HG03175 (cell line): ENCODE data around the gene TBC1D1.

Experiments used
- ATAC-seq: cut with Tn5 transposase; IDR thresholded peaks from one replicate; pipeline ENCODE4 v1.9.1; 2021; ENCODE audit warnings: mild to moderate bottlenecking, moderate library complexity; ENCODE audit not compliant: unreplicated experiment

TBC1D1 gene

DNA sequence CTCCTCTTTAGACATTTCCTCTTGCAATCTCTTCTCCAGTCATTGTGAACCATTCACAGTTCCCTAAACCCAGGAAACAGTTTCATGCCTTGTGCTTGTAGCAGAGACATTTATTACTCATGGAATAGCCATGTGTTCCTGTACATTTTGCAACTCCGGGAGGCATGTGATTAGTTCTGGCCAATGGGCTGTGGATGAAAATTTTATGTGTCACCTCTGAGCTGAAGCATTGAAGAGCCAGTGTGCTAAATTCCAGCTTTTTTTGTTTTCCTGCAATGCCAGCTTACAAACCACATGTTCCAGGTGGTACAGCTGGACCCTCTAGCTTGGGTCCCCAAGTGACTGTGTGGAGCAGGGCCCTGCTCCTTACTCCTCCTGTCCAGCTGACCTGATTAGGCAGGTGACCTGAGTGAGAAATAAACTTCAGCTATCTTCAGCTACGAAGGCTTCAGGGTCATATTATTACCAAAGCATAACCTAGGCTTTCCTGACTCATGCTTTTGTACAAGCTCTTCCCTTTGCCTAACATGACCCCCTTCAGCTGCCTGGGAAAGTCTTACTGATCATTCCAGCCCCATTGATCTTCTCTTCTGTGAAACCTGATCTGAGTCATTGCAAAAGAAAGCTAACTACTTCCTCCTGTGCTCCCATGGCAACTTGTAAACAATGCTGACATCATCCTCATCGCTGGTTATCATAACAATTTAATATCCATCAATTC is 269.8 kb downstream of the TBC1D1 start:
- peak; percentile 92 for ATAC-seq

DNA sequence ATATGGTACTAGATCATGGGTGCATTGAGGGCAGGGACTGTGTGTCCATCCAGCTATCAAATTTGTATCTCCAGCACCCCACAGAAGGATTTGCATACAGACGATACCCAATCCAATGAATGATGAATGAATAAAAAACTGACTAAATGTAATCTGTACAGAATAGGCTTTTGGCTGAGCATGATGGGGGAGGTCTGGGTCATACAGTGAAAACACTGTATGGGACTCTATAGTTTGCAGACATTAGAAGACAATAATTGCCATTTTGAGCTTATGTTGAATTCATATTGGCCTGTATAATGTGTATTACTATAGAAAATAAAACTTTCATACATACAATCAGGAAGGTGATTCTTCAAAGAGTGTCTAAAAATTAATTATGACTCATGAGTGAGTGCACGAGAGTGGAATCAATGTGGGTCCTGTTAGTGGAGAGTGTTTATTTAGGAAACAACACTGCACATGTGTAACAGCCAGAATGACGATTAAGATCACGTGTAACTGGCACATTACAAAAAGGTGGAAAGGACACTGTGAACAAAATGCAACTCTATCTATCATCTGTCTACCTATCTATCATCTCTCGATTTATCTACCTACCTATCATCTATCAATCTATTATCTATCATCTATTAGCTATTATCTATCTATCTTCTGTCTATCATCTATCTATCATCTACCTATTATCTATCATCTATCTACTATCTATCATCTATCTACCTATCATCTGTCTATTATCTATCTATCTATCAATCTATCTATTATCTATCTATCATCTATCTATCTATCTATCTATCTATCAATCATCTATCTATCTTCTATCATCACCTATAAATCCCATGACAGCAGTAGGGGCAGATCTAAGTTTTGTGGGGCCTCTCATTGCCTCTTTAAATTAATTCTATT is 270.6 kb downstream of the TBC1D1 start:
- no peak for ATAC-seq

DNA sequence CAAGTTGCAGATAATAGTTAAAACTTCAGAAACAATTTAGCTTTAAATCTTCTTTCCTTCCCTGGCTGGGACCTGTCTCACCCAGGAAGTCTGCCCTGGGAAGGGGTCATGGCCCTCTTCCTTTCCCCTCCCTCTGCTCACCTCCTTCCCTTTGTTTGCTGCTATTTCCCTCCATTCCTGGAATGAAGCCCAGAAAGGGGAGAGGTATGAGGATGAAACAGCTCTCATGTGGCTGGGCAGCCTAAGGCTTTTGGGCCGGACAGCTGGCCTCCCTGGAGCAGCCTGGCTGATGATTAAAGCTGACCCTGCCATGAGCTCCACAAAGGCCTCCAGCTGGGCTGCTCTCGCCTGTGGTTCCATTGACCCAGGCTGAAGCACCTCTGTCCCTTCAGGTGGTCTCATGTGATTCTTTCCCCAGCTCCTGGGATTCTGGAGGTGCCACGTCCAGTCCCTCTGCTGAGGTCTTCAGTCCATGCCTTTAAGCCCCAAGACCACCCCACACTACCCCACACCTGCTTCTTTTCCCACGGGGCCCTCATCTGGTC is 271.4 kb downstream of the TBC1D1 start:
- no peak for ATAC-seq

DNA sequence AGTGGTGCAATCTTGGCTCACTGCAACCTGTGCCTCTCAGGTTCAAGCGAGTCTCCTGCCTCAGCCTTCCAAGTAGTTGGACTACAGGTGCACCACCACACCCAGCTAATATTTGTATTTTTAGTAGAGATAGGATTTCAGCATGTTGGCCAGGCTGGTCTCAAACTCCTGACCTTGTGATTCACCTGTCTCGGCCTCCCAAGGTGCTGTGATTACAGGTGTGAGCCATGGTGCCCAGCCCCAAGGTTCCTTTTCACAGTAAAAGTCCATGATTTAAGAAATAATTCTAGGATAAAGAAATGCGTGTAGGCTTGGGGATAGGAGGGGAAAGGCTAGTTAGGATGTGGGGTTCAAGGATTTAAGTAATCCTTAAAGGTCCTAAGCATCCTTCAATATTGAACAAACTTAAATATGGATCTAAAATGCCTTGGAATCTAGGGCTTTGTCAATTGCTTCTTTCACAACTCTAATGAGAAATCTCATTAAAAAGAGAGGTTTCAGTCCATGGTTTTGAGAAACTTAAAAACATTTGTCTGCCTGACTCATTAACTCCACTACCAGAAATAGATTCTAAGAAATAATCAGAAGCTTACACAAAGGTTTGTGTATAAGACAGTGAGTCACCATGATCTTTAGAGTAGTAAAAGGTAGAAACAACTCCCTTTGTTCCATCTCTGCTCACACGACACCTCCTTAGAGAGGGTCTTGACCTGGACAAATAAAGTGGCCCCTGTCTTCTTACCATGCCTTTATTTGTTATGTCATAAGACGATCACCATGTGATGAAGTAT is 272.5 kb downstream of the TBC1D1 start:
- no peak for ATAC-seq

DNA sequence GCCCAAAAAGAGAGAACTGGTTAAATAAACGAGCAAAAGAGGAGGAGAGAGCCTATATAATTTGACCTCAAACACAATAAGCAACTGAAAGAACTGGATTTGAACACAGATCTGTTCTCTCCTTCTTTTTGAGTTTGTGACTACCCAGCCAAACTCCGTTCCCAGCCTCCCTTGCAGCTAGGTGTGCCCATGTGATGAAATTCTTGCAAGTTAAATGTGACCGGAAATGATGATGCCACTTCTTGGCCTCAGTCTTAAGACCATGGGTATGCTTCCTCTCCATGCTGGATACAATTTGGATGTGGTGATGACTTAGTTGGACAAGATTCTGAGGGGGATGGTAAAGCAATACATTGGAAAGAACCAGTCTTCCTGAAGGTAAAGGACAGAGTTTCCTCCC is 273.5 kb downstream of the TBC1D1 start:
- ATAC-seq, result no peak

DNA sequence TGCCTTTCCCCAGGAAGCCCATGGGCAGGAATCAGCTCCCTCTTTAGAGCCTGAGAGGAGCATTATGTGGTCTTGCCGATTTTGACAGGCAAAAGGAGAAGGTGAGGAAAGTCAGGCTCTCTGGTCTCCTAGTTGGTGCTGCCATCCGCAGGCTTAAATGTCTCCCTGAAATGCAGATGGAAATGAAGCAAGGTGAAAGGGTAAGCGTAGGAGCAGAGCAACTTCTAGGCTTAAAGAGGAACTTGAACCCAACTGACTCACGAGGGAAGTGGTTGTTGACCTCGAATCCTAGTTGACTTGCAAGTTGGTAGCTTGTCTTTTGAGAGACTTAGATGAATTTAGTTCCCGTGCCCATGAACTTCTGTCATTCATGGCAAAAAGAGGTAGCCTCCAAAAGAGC is 275.2 kb downstream of the TBC1D1 start:
- ATAC-seq, result no peak

DNA sequence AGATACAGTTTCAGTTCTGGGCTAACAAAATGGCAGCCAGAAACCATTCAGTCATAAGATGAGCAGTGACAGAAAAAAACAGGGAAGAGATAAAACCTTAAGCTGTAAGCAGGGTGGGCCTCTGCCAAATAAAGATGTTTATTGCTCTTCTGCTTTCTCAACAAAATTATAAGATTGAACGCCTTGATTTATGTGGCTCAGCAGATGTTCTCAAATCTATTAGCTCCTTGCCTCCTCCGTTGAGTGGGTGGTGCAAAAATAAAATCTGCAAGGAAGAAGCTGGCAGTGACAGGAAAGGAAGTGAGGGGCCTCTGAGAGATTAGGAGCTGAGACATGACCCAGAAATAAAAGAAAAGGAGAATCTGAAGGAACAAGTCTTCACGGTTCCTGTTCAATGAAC is 275.9 kb downstream of the TBC1D1 start:
- no peak for ATAC-seq

DNA sequence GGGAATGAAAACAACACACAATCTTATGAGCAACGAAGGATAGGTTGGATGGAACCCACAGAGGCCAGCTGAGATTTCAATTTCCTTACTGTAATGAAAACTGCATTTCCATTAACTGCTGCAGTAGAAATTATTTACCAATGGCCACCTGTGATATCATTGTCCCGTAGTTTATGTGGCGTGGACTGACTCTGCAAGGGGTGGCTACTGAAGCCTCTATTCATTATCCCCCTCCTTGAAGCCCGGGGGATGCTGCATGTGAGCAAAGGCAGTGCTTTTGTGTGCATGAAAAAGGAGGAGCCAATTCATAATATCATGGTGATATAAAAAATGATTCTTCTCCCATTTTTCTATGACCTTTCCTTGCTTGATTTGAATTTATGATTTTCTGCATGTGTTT is 277.1 kb downstream of the TBC1D1 start:
- no peak for ATAC-seq

DNA sequence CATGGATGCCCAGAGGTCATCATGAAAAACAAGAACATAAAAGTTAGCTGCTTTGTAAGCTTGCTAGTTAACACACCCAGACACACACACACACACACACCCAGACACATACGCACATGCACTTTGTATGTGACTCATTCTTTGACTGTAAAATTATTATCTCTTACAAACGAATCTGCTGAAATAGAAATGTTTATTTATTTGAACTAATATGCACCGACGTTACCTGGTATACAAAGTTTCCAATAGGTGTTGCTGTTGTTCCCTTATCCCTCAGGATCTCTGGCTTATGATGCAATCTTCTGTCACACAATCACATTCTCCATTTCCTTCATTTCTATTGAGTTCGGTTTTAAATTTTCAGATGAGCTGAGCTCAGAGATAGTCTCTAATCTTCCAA is 278.6 kb downstream of the TBC1D1 start:
- no peak for ATAC-seq

DNA sequence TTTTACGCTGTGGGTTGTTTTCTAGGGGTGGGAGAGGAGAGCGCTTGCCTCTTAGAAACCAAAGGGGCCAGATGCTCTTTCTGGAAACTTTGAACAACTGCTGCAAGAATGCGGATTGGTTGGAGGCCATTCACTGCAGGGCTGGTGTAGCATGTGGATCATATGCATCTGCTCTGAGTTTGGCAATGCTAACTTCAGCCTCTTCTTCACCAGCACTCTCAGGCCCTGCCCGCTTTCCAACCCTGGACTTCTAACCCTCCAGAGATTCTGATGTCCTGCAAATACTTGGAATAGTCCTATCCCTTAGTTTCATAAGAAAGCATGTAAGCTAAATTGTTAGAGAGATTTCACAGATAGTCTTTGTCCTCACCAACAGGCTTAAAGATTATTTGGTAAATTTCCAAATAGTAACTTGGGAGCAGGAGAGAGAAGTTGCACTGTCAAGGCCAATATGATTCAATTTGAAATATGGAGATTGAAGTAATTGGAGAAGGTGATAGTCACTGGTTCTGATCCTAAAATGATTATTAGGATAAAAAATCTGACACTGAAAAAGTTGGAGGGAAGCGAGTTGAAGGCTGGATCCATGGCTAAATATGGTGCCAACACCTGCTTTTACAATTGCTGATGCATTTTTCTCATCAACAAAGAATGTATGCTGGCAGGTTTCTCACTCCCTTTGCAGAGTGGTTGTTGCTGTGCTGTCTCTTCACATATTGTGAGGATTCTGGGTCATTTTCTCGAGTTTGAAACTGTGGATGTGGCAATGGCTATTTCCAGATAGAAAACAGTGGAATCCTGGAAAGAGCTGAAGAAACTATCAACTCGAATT is 279.7 kb downstream of the TBC1D1 start:
- ATAC-seq, result no peak

DNA sequence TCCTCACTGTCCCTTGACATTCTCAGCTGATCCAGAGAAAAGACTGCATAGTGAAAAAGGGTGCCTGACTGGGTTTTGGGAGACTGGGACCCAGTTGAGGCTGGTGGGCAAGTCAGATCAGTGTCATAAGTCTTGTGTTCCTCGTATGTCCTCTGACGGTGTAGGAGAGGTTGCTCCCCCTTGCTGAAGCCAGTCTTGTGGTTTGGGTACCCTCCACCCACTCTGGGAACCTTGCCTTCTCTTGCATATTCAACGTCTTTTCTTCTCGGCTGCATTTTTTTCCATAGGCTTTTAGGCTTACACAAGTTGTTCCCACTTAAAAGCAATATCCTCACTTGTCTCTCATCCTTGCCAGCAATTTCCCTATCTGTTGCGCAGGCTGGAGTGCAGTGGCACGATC is 281.2 kb downstream of the TBC1D1 start:
- no peak for ATAC-seq

DNA sequence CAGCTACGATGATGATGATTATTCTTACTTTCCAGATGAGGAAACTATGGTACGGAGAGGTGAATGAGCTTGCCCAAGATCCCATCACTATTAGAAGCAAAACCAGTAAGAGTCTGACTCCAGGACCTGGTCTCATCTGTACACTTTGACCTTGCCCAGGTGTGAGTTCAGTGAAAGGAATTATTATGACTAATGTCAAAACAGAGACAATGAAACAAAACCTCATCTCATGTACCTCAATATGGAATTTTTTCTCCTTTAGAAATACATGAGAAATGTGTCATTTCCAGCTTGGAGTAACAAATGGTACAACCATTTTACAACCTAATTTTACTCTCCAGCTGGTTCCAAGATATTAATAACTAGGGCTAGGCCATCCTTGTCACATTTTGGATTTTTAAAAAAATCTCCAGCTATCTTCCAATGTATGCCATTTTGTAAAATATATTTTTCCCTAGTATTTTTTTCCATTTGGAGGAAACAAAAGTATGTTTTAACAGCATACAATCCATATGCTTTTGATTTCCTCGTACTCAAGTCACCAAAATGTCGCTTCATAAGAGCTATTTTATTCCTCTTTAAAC is 283.1 kb downstream of the TBC1D1 start:
- ATAC-seq, result no peak

DNA sequence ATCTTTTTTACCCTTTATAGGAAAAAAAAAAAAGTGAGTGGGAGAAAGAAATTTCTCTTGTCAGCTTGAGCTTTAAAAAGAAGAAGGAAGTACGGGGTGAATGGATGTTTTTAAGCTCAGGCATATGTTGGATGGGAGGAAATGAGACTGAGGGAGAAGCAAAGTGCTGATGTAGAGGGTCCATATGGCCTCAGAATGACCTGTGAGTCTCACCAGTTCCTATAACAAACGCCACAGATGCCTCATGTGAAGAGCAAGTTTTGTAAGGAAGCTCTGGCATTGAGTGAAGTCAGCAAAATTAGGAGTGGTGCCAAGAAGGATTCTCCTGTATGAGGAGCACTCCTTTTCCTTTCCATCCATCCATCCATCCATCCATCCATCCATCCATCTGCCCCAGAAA is 283.9 kb downstream of the TBC1D1 start:
- ATAC-seq, result no peak

DNA sequence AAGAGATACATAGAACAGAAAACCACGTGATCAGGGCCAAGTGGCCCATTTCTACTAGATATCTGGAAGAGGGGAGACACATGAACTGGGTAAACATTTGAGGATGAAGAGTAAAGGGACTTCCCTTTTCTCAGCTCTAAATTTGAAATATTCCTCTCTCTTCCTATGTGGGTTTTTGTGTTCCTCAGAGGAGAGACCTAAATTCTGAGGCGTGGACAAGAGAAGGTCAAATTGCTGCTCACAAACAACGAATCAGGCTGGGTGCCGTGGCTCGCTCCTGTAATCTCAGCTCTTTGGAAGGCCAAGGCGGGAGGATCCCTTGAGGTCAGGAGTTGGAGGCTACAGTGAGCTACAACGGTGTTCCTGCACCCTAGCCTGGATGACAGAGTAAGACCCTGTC is 285.3 kb downstream of the TBC1D1 start:
- ATAC-seq, result no peak

DNA sequence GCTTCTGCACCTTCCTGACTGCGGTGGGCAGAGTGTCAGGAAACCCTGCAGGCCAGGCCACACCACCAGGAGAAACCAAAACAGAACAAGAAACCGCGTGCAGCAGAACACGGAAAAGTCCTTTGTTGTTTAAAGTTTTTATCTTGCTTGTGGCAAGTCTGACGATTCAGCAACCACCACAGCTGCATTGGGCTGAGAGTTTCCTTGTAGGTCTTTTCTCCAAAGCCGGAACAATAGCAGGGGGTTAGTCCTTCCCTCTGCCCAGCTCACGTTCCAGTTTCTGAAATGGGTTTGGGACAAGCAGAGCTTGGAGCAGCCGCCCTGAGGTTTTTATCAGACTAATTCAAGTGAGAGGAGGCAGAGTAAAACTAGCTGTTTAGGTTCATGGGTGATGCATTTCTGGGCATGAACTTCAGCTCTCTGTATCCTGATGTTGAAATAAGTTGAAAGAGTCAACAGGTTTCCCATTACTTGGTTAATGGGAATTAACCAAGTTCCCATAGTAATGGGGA is 286.2 kb downstream of the TBC1D1 start:
- ATAC-seq, result no peak

DNA sequence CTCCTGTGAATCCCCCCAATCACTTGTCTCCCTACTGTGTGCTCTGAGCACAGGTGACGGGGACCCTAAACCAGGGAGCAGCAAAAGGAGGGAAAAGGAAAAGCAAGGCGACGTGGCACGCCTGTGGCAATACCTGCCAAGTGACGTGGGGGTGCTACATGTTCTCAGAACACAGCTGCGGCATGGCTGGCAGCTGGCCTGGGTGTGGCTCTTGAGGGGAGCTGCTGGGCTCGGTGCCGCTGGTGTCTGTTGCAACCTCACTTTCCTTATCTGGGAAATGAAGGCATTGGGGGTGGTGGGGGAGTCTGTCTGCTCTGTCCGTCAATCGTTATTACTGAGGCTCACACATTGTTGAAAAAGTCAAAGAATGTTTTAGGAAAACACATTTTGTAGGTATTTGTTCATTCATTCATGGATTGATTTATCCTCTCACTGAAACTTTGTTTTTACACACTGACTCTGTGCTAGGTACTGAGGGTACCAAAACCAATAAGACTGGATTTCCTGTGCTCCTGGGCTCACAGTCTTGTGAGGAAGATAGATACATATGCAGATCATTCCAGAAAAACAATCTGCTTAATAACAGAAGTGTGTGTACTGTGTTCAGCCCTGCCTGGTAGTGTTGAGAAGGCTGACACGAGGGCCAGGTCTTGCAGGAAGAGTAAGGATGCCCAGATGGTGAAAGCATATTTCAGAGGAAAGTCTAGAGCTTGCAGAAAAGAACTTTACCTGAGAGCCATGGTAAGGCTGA is 286.9 kb downstream of the TBC1D1 start:
- no peak for ATAC-seq

DNA sequence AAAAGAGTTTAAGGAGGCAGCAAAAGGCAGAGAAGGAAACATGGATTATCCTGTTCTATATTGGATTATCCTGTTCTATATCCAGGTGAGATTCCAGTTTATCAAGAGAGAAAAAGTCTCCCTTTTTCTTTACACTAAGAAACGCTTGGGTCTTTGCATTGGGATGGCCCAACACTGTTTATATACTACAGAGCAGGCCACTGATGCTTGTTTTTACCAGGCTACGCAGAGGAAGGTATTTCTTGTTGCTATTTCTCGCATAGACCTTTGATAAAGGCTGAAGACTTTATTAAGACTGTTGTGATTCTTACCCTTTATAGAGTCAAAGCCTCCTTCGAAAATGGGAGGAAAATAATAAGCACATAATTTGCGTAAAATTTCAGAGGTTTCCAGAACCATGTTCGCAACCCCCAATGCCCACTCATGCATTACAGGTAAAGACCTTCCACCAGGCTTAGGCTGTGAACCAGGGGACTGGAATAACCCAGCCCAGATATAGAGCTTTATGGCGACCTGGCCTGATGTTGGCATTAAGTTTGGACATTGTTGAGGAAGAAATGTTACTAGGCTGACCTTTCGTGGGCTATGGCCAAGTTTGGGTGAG is 287.6 kb downstream of the TBC1D1 start:
- ATAC-seq, result no peak

DNA sequence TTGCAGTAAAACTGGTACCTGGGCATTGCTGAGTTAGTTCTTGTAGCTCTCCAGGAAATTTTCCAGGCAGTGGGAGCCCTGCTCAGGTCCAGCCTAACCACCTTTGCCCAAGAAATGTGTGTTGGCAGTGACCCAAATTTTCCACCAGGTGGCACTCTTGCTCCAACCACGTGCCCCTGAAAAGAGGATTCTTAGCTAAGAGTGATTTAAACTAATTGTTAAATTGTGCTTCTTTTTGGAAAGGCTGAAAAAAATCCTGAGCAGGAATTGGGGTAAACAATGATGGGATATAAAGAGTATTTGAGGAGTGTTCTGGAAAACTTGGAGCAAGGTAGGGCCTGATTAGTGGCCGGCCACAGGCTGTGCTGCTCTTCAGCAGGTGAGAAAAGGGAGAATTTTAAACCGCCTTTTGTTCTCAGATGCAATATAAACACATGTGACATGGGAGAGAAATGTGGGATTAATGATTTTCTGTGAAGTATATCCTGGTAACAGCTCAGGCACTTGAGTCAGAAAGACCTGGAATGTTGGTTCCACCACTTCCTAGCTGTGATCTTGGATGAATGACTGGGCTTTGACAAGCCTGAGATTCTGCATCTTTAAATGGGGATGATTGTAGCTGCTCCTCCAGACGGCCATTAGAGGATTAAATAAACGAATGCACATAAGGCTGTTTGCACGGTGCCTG is 288.9 kb downstream of the TBC1D1 start:
- peak; percentile 65 for ATAC-seq
